ENCODE results near the gene HSD17B10. TPM values are rescaled to one million over a fixed set of nuclear protein-coding genes. Genes with fewer than 3 reads are reported as not detected.
"Not testable (repeated sequence)": the region's sequence is repeated elsewhere in the genome, so short reads cannot be mapped to it uniquely, and the experiment has no call there.

HSD17B10 gene
- total and polyA plus RNA-seq, 2 donors (not counting 1 experiment from before 2014, with no cell fraction given), result 41.6 to 62.3 TPM

- TF ChIP-seq EZH2 (IDR thresholded peaks at IDR 0.05; ENCODE audit: low read length, missing control alignments), result no peak
- no peak for TF ChIP-seq CTCF (conservative IDR thresholded peaks at IDR 0.05 in 1 of 2, IDR thresholded peaks at IDR 0.05 in 1 of 2; ENCODE audit: low read depth in 1 of 2, low read length in 2 of 2)
- H3K36me3 ChIP-seq (ENCODE audit: control insufficient read depth, insufficient read depth, low read length), result no peaks in the 10 kb centered on the region
- no peak for DNase-seq (ENCODE audit: low read depth in 2 of 2)
- H3K27me3 ChIP-seq (ENCODE audit: control insufficient read depth, insufficient read depth, low read length), result no peaks in the 10 kb centered on the region
- H3K4me1 ChIP-seq (ENCODE audit: control insufficient read depth, extremely low read depth, insufficient read depth, low read length), result peaks cover 4% of the 10 kb centered on the region
- H3K4me2 ChIP-seq (ENCODE audit: extremely low read depth, insufficient read depth, low read length), result peak overlapping the region; percentile 87
- H4K20me1 ChIP-seq (ENCODE audit: control insufficient read depth, extremely low read depth, insufficient read depth, low read length), result no peaks in the 10 kb centered on the region
- H3K27ac ChIP-seq (ENCODE audit: insufficient read depth, low read length), result peak overlapping the region; percentile 98
- peak overlapping the region; percentile 94 for H3K9ac ChIP-seq (ENCODE audit: insufficient read depth, low read length)
- peak overlapping the region; percentile 21 for H2AFZ ChIP-seq (ENCODE audit: low read length)
- peak overlapping the region; percentile 71 to 96 (median 84) for H3K4me3 ChIP-seq (replicated peaks in 1 of 4; ENCODE audit: control extremely low read depth in 1 of 4, insufficient read depth in 1 of 4, low read depth in 3 of 4, low read length in 4 of 4)
- peaks cover 47% of the 10 kb centered on the region for H3K79me2 ChIP-seq (ENCODE audit: control insufficient read depth, insufficient read depth, low read length)
- no peaks in the 10 kb centered on the region for H3K9me3 ChIP-seq (ENCODE audit: control insufficient read depth, insufficient read depth, low read depth, low read length)
These were observed 12.4 kb downstream of the HSD17B10 start for GRCh38 chrX:53421772-53422085.

DNA sequence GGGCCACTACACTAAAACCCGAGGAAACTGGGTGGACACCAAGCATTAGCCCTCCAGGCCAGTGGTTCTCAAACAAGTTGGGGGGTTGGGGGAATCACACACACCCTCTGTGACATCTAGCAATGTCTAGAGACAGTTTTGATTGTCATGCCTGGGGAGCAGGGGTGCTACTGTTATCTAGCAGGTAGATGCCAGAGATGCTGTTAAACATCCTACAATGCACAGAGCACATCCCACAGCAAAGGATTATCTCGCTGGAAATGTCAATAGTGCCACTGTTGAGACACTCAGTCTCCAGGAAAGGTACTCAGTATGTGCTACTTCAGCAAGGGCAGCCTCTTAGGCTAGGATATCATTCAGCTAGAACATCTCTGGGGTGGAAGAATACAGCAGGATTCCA lies 13.0 kb downstream of the HSD17B10 start:
- no peak overlapping the region for H2AFZ ChIP-seq (ENCODE audit: low read length)
- H4K20me1 ChIP-seq (ENCODE audit: control insufficient read depth, extremely low read depth, insufficient read depth, low read length), result no peaks in the 10 kb centered on the region
- H3K9me3 ChIP-seq (ENCODE audit: control insufficient read depth, insufficient read depth, low read depth, low read length), result no peaks in the 10 kb centered on the region
- peaks cover 52% of the 10 kb centered on the region for H3K79me2 ChIP-seq (ENCODE audit: control insufficient read depth, insufficient read depth, low read length)
- DNase-seq (ENCODE audit: low read depth in 2 of 2), result no peak
- H3K9ac ChIP-seq (ENCODE audit: insufficient read depth, low read length), result peak overlapping the region; percentile 94
- H3K4me2 ChIP-seq (ENCODE audit: extremely low read depth, insufficient read depth, low read length), result peak overlapping the region; percentile 87
- peak overlapping the region; percentile 71 to 96 (median 84) for H3K4me3 ChIP-seq (replicated peaks in 1 of 4; ENCODE audit: control extremely low read depth in 1 of 4, insufficient read depth in 1 of 4, low read depth in 3 of 4, low read length in 4 of 4)
- peaks cover 4% of the 10 kb centered on the region for H3K4me1 ChIP-seq (ENCODE audit: control insufficient read depth, extremely low read depth, insufficient read depth, low read length)
- no peak overlapping the region for H3K27ac ChIP-seq (ENCODE audit: insufficient read depth, low read length)
- H3K27me3 ChIP-seq (ENCODE audit: control insufficient read depth, insufficient read depth, low read length), result no peaks in the 10 kb centered on the region
- no peaks in the 10 kb centered on the region for H3K36me3 ChIP-seq (ENCODE audit: control insufficient read depth, insufficient read depth, low read length)
- TF ChIP-seq CTCF (conservative IDR thresholded peaks at IDR 0.05 in 1 of 2, IDR thresholded peaks at IDR 0.05 in 1 of 2; ENCODE audit: low read depth in 1 of 2, low read length in 2 of 2) (no peak), EZH2 (IDR thresholded peaks at IDR 0.05; ENCODE audit: low read length, missing control alignments) (no peak)

DNA sequence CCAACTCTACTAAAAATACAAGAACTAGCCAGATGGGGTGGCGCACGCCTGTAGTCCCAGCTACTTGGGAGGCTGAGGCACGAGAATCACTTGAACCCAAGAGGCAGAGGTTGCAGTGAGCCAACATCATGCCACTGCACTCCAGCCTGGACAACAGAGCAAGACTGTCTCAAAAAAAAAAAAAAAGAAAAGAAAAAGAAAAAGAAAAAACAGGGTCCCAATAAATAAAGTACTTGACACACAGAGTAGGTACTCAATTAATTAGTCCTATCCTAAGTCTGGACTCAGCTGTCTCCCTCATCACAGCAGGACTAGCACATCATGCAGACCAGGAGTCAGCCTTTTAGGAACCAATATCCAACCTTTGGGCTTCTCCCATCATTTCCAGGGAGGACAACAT lies 13.8 kb downstream of the HSD17B10 start:
- H3K27me3 ChIP-seq (ENCODE audit: control insufficient read depth, insufficient read depth, low read length); H3K9me3 ChIP-seq (ENCODE audit: control insufficient read depth, insufficient read depth, low read depth, low read length); H4K20me1 ChIP-seq (ENCODE audit: control insufficient read depth, extremely low read depth, insufficient read depth, low read length); H3K4me1 ChIP-seq (ENCODE audit: control insufficient read depth, extremely low read depth, insufficient read depth, low read length); H3K9ac ChIP-seq (ENCODE audit: insufficient read depth, low read length); DNase-seq (ENCODE audit: low read depth in 2 of 2); H2AFZ ChIP-seq (ENCODE audit: low read length); H3K36me3 ChIP-seq (ENCODE audit: control insufficient read depth, insufficient read depth, low read length); H3K27ac ChIP-seq (ENCODE audit: insufficient read depth, low read length): not testable (repeated sequence)
- Histone ChIP-seq H3K4me3 (replicated peaks in 1 of 4; ENCODE audit: control extremely low read depth in 1 of 4, insufficient read depth in 1 of 4, low read depth in 3 of 4, low read length in 4 of 4) (peak overlapping the region in 1 of 4 experiments; percentile 96), H3K4me2 (ENCODE audit: extremely low read depth, insufficient read depth, low read length) (peak overlapping the region; percentile 87), H3K79me2 (ENCODE audit: control insufficient read depth, insufficient read depth, low read length) (peaks cover 52% of the 10 kb centered on the region)
